ENCODE data around the gene RASSF5.

Gene RASSF5

GRCh38 chr1:206563367-206564207 is 56.3 kb downstream of the RASSF5 start:
- H3K27me3 ChIP-seq (ENCODE audit: insufficient read depth, insufficient read length), result peaks cover 3% of the 10 kb centered on the region
- no peaks in the 10 kb centered on the region for H3K9me3 ChIP-seq (ENCODE audit: insufficient read depth, low read length)
- no peak for DNase-seq (ENCODE audit: low read depth, low spot score)
- H3K4me1 ChIP-seq (ENCODE audit: insufficient read depth, insufficient read length), result peaks cover 6% of the 10 kb centered on the region
- H3K36me3 ChIP-seq (ENCODE audit: insufficient read depth, insufficient read length, low read length), result no peaks in the 10 kb centered on the region
- no peak overlapping the region for H3K4me3 ChIP-seq (ENCODE audit: insufficient read length, low read depth)
- H3K9ac ChIP-seq (ENCODE audit: insufficient read length, low read depth), result no peak overlapping the region
- no peak for TF ChIP-seq SUZ12 (IDR thresholded peaks at IDR 0.05; ENCODE audit: extremely low read depth, insufficient read depth, insufficient read length)

DNA sequence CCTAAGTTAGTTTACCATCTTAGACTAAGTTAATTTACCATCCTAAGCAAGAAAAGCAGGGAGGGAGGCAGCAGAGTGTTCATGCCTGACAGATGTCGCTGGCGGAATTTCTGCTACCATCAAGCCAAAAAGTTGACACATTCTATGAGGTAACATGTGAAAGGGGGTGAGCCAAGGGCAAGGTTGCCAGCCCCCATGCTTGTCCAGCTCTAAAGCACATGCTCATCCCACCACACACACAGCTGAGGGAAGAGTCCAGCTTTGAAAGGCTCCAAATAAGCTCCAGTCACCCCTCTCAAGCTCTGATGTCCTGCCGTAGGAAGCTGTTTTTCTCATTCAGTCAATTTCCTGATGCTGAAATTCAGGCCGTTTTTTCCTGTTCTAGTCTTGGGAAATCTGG is 58.7 kb downstream of the RASSF5 start:
- peaks cover 7% of the 10 kb centered on the region for H3K4me1 ChIP-seq (ENCODE audit: insufficient read depth, insufficient read length)
- no peak for DNase-seq (ENCODE audit: low read depth, low spot score)
- no peak overlapping the region for H3K9ac ChIP-seq (ENCODE audit: insufficient read length, low read depth)
- no peaks in the 10 kb centered on the region for H3K27me3 ChIP-seq (ENCODE audit: insufficient read depth, insufficient read length)
- no peaks in the 10 kb centered on the region for H3K9me3 ChIP-seq (ENCODE audit: insufficient read depth, low read length)
- H3K36me3 ChIP-seq (ENCODE audit: insufficient read depth, insufficient read length, low read length), result no peaks in the 10 kb centered on the region
- H3K4me3 ChIP-seq (ENCODE audit: insufficient read length, low read depth), result no peak overlapping the region
- TF ChIP-seq YY1 (IDR thresholded peaks at IDR 0.05; ENCODE audit: insufficient read depth, insufficient read length) (no peak), ZNF274 (IDR thresholded peaks at IDR 0.05; ENCODE audit: low read depth, low read length) (no peak), SUZ12 (IDR thresholded peaks at IDR 0.05; ENCODE audit: extremely low read depth, insufficient read depth, insufficient read length) (no peak)

DNA sequence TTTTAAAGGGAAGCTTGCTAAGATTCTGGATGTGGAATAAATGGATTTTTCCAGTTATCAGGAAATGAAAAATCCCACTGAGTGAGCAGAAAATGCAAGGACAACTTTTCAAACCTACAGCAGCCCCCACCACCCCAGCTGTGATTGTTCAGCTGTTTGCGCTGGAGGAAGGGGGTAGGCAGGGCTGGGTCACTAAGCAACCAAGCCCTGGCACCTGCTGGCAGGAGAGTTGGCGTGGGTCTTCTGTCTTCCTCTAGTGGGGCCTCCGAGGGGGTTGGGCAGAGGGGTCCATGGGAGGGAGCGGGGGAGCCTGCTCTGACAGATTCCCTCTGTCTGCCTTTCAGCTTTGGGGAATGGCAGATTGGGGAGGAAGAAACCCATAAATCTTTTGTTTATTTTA is 59.7 kb downstream of the RASSF5 start:
- peaks cover 7% of the 10 kb centered on the region for H3K4me1 ChIP-seq (ENCODE audit: insufficient read depth, insufficient read length)

GRCh38 chr1:206568256-206568655 is 60.9 kb downstream of the RASSF5 start:
- TF ChIP-seq YY1 (IDR thresholded peaks at IDR 0.05; ENCODE audit: insufficient read depth, insufficient read length) (no peak), SUZ12 (IDR thresholded peaks at IDR 0.05; ENCODE audit: extremely low read depth, insufficient read depth, insufficient read length) (no peak), ZNF274 (IDR thresholded peaks at IDR 0.05; ENCODE audit: low read depth, low read length) (no peak)
- no peak overlapping the region for H3K9ac ChIP-seq (ENCODE audit: insufficient read length, low read depth)
- no peaks in the 10 kb centered on the region for H3K9me3 ChIP-seq (ENCODE audit: insufficient read depth, low read length)
- no peaks in the 10 kb centered on the region for H3K27me3 ChIP-seq (ENCODE audit: insufficient read depth, insufficient read length)
- no peaks in the 10 kb centered on the region for H3K36me3 ChIP-seq (ENCODE audit: insufficient read depth, insufficient read length, low read length)
- peaks cover 7% of the 10 kb centered on the region for H3K4me1 ChIP-seq (ENCODE audit: insufficient read depth, insufficient read length)
- no peak overlapping the region for H3K4me3 ChIP-seq (ENCODE audit: insufficient read length, low read depth)
- no peak for DNase-seq (ENCODE audit: low read depth, low spot score)

More for the DNA sequence above, 59.7 kb downstream of the RASSF5 start:
- no peaks in the 10 kb centered on the region for H3K36me3 ChIP-seq (ENCODE audit: insufficient read depth, insufficient read length, low read length)
- H3K9me3 ChIP-seq (ENCODE audit: insufficient read depth, low read length), result no peaks in the 10 kb centered on the region
- H3K27me3 ChIP-seq (ENCODE audit: insufficient read depth, insufficient read length), result no peaks in the 10 kb centered on the region
- no peak for DNase-seq (ENCODE audit: low read depth, low spot score)
- H3K4me3 ChIP-seq (ENCODE audit: insufficient read length, low read depth), result no peak overlapping the region
- TF ChIP-seq YY1 (IDR thresholded peaks at IDR 0.05; ENCODE audit: insufficient read depth, insufficient read length), result no peak
- TF ChIP-seq SUZ12 (IDR thresholded peaks at IDR 0.05; ENCODE audit: extremely low read depth, insufficient read depth, insufficient read length), result no peak
- TF ChIP-seq ZNF274 (IDR thresholded peaks at IDR 0.05; ENCODE audit: low read depth, low read length), result no peak
- no peak overlapping the region for H3K9ac ChIP-seq (ENCODE audit: insufficient read length, low read depth)

- H3K9me3 ChIP-seq (ENCODE audit: insufficient read depth, low read length), result no peaks in the 10 kb centered on the region
- H3K27me3 ChIP-seq (ENCODE audit: insufficient read depth, insufficient read length), result no peaks in the 10 kb centered on the region
- TF ChIP-seq ZNF274 (IDR thresholded peaks at IDR 0.05; ENCODE audit: low read depth, low read length) (no peak), YY1 (IDR thresholded peaks at IDR 0.05; ENCODE audit: insufficient read depth, insufficient read length) (no peak), SUZ12 (IDR thresholded peaks at IDR 0.05; ENCODE audit: extremely low read depth, insufficient read depth, insufficient read length) (no peak)
- no peak overlapping the region for H3K9ac ChIP-seq (ENCODE audit: insufficient read length, low read depth)
- H3K4me3 ChIP-seq (ENCODE audit: insufficient read length, low read depth), result no peak overlapping the region
- no peak for DNase-seq (ENCODE audit: low read depth, low spot score)
- H3K4me1 ChIP-seq (ENCODE audit: insufficient read depth, insufficient read length), result peaks cover 7% of the 10 kb centered on the region
- no peaks in the 10 kb centered on the region for H3K36me3 ChIP-seq (ENCODE audit: insufficient read depth, insufficient read length, low read length)
Measured at GRCh38 chr1:206568779-206569352, 61.5 kb downstream of the RASSF5 start.

GRCh38 chr1:206569556-206569955 is 62.2 kb downstream of the RASSF5 start:
- H3K9ac ChIP-seq (ENCODE audit: insufficient read length, low read depth), result no peak overlapping the region
- H3K36me3 ChIP-seq (ENCODE audit: insufficient read depth, insufficient read length, low read length), result no peaks in the 10 kb centered on the region
- peaks cover 11% of the 10 kb centered on the region for H3K4me1 ChIP-seq (ENCODE audit: insufficient read depth, insufficient read length)
- DNase-seq (ENCODE audit: low read depth, low spot score), result no peak
- TF ChIP-seq SUZ12 (IDR thresholded peaks at IDR 0.05; ENCODE audit: extremely low read depth, insufficient read depth, insufficient read length) (no peak), YY1 (IDR thresholded peaks at IDR 0.05; ENCODE audit: insufficient read depth, insufficient read length) (no peak), ZNF274 (IDR thresholded peaks at IDR 0.05; ENCODE audit: low read depth, low read length) (no peak)
- no peaks in the 10 kb centered on the region for H3K27me3 ChIP-seq (ENCODE audit: insufficient read depth, insufficient read length)
- no peak overlapping the region for H3K4me3 ChIP-seq (ENCODE audit: insufficient read length, low read depth)
- no peaks in the 10 kb centered on the region for H3K9me3 ChIP-seq (ENCODE audit: insufficient read depth, low read length)

DNA sequence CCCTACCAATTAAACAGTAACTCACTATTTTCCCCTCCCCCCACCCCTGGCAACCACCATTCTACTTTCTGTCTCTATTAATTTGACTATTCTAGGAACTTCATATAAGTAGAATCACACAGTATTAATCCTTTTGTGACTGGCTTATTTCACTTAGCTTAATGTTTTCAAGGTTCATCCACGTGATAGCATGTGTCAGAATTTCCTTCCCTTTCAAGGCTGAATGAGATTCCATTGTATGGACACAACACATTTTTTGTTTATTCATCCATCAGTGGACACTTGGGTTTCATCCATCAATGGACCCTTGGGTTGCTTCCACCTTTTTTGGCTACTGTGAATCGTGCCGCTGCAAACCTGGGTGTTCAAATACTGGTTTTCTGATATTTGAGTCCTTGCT is 63.2 kb downstream of the RASSF5 start:
- no peak for DNase-seq (ENCODE audit: low read depth, low spot score)
- Histone ChIP-seq H3K9me3 (ENCODE audit: insufficient read depth, low read length) (no peaks in the 10 kb centered on the region), H3K9ac (ENCODE audit: insufficient read length, low read depth) (no peak overlapping the region), H3K4me1 (ENCODE audit: insufficient read depth, insufficient read length) (peaks cover 11% of the 10 kb centered on the region), H3K4me3 (ENCODE audit: insufficient read length, low read depth) (no peak overlapping the region), H3K27me3 (ENCODE audit: insufficient read depth, insufficient read length) (no peaks in the 10 kb centered on the region), H3K36me3 (ENCODE audit: insufficient read depth, insufficient read length, low read length) (no peaks in the 10 kb centered on the region)
- TF ChIP-seq YY1 (IDR thresholded peaks at IDR 0.05; ENCODE audit: insufficient read depth, insufficient read length), result no peak
- TF ChIP-seq ZNF274 (IDR thresholded peaks at IDR 0.05; ENCODE audit: low read depth, low read length), result no peak
- TF ChIP-seq SUZ12 (IDR thresholded peaks at IDR 0.05; ENCODE audit: extremely low read depth, insufficient read depth, insufficient read length), result no peak
